ENCODE results near the gene SLC17A8. TPM values are rescaled to one million over a fixed set of nuclear protein-coding genes. Genes with fewer than 3 reads are reported as not detected.

The SLC17A8 gene
- total and polyA plus RNA-seq, 12 donors = 0.09 to 0.85 (median 0.41) TPM; not detected in 4

GRCh38 chr12:100458191-100458590 lies 101.3 kb downstream of the SLC17A8 start:
- DNase-seq = no peak
- H3K36me3 ChIP-seq (replicated peaks in 1 of 2) = no peaks in the 10 kb centered on the region
- intact Hi-C loops (cut with DNase I) = no loop called here
- no peak overlapping the region for H3K27ac ChIP-seq
- no peak for TF ChIP-seq CTCF (IDR thresholded peaks at IDR 0.05)
- TF ChIP-seq POLR2A (IDR thresholded peaks at IDR 0.05) = no peak
- no peak overlapping the region for H3K4me3 ChIP-seq
- 61 to 78% (median 74%) methylated on average over 4 of the region's 4 CpGs for WGBS, 4 donors
- H3K4me1 ChIP-seq (replicated peaks in 1 of 2) = no peaks in the 10 kb centered on the region
- H3K27me3 ChIP-seq = no peaks in the 10 kb centered on the region
- H3K9me3 ChIP-seq (replicated peaks in 1 of 3) = no peaks in the 10 kb centered on the region

GRCh38 chr12:100460702-100461101 lies 103.8 kb downstream of the SLC17A8 start:
- no peak for DNase-seq
- H3K4me3 ChIP-seq = no peak overlapping the region
- intact Hi-C loops (cut with DNase I) = no loop called here
- H3K9me3 ChIP-seq (replicated peaks in 1 of 3) = no peaks in the 10 kb centered on the region
- TF ChIP-seq CTCF (IDR thresholded peaks at IDR 0.05) (no peak), POLR2A (IDR thresholded peaks at IDR 0.05) (no peak)
- H3K4me1 ChIP-seq (replicated peaks in 1 of 2) = no peaks in the 10 kb centered on the region
- no peaks in the 10 kb centered on the region for H3K27me3 ChIP-seq
- 79 to 93% (median 89%) methylated on average over 3 of the region's 3 CpGs for WGBS, 4 donors
- no peak overlapping the region for H3K27ac ChIP-seq
- H3K36me3 ChIP-seq (replicated peaks in 1 of 2) = no peaks in the 10 kb centered on the region

GRCh38 chr12:100461330-100461973 lies 104.6 kb downstream of the SLC17A8 start:
- intact Hi-C loops (cut with DNase I) = no loop called here
- Histone ChIP-seq H3K27ac (no peak overlapping the region), H3K4me3 (no peak overlapping the region), H3K9me3 (replicated peaks in 1 of 3) (no peaks in the 10 kb centered on the region), H3K4me1 (replicated peaks in 1 of 2) (no peaks in the 10 kb centered on the region), H3K27me3 (no peaks in the 10 kb centered on the region), H3K36me3 (replicated peaks in 1 of 2) (no peaks in the 10 kb centered on the region)
- TF ChIP-seq POLR2A (IDR thresholded peaks at IDR 0.05) = no peak
- TF ChIP-seq CTCF (IDR thresholded peaks at IDR 0.05) = no peak
- DNase-seq = no peak
- 54 to 78% (median 71%) methylated on average over 1 of the region's 1 CpG for WGBS, 4 donors

GRCh38 chr12:100463661-100464060 lies 106.8 kb downstream of the SLC17A8 start:
- H3K36me3 ChIP-seq (replicated peaks in 1 of 2) = no peaks in the 10 kb centered on the region
- no peak for DNase-seq
- no peak for TF ChIP-seq POLR2A (IDR thresholded peaks at IDR 0.05)
- H3K4me1 ChIP-seq (replicated peaks in 1 of 2) = no peaks in the 10 kb centered on the region
- H3K27me3 ChIP-seq = no peaks in the 10 kb centered on the region
- H3K9me3 ChIP-seq (replicated peaks in 1 of 3) = no peaks in the 10 kb centered on the region
- no peak overlapping the region for H3K4me3 ChIP-seq
- intact Hi-C loops (cut with DNase I) = no loop called here
- H3K27ac ChIP-seq = no peak overlapping the region
- 78 to 100% (median 83%) methylated on average over 1 of the region's 1 CpG for WGBS, 4 donors

GRCh38 chr12:100464529-100464928 lies 107.7 kb downstream of the SLC17A8 start:
- Histone ChIP-seq H3K36me3 (replicated peaks in 1 of 2) (no peaks in the 10 kb centered on the region), H3K4me1 (replicated peaks in 1 of 2) (no peaks in the 10 kb centered on the region), H3K4me3 (no peak overlapping the region), H3K9me3 (replicated peaks in 1 of 3) (no peaks in the 10 kb centered on the region), H3K27ac (no peak overlapping the region), H3K27me3 (no peaks in the 10 kb centered on the region)
- no peak for TF ChIP-seq POLR2A (IDR thresholded peaks at IDR 0.05)
- TF ChIP-seq CTCF (IDR thresholded peaks at IDR 0.05) = no peak
- 52 to 67% (median 53%) methylated on average over 1 of the region's 1 CpG for WGBS, 4 donors
- intact Hi-C loops (cut with DNase I) = no loop called here
- DNase-seq = no peak
